NCI-H1930 (cell line): Measurements from ENCODE around the gene SPATA13.
A peak's percentile ranks its signal among the peaks of the same experiment; 100 is the strongest.
"Not testable (repeated sequence)": the region's sequence is repeated elsewhere in the genome, so short reads cannot be mapped to it uniquely, and the experiment has no call there.

Experiments
- DNase-seq, 2 experiments: peaks; one replicate each; lab custom pipeline; 2025; lab: John Stamatoyannopoulos, UW

SPATA13 gene

DNA sequence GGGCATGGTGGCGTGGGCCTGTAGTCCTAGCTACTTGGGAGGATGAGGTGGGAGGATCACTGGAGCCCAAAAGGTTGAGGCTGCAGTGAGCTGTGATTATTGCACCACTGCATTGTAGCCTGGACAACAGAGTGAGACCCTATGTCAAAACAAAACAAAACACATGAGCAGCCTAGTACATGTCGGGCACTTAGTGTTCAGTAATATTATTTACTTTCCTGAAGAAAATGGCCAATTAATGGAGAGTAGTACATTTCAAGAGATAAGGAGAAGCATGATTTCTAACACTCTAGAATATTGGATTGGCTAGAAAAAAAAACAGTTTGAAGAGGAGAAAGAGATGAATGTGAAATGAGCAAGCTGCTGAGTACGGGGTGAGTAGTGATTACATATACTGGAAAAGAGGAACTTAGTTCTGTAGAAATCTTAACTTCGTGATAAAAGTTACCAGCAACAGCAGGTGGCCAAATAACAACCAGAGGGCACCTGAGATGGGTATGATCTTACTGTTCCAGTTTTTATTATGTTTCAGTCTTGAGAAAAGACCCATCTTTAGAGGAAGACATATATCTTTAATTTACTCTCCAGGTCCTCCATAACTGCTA is 36.2 kb downstream of the SPATA13 start:
- no peak for DNase-seq

DNA sequence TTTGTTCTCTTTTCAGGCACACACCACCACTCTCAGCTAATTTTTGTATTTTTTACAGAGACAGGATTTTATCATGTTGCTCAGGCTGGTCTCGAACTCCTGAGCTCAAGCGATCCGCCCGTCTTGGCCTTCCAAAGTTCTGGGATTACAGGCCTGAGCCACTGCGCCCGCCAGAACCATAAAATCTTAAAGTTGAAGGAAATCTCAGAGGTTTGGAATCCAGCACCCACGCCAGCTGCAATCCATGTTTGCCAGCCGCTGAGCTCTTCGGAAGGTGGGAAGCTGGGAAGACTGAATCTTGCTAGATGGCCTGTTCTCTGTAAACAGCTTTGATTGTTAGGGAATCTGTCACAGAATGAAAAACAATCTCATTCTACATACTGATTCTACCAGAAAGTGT is 38.5 kb downstream of the SPATA13 start:
- no peak for DNase-seq

- DNase-seq: no peak
Measured at GRCh38 chr13:24202215-24202614, 41.7 kb downstream of the SPATA13 start.

DNA sequence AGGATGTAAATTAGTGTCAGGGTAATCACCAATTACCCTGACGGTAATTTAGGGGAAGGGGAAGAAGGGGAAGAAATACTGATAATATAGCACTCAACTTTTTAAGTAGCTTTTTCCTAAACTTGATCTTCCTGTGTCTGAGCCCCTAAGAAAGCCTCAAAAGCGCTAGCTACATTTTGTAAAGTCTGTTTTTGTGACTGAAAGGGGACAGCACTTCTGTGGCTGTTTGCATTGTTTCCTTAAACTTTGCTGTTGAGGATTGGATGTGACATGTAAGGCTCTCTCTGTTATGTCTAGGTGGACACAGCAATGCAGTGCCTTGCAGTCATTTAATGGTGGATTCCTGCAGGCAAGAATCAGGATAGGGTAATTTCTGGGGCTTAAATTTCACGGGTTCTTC is 42.8 kb downstream of the SPATA13 start:
- DNase-seq: no peak

GRCh38 chr13:24203811-24204210 is 43.3 kb downstream of the SPATA13 start:
- DNase-seq: peak in 1 of 2 experiments; percentile 20

DNA sequence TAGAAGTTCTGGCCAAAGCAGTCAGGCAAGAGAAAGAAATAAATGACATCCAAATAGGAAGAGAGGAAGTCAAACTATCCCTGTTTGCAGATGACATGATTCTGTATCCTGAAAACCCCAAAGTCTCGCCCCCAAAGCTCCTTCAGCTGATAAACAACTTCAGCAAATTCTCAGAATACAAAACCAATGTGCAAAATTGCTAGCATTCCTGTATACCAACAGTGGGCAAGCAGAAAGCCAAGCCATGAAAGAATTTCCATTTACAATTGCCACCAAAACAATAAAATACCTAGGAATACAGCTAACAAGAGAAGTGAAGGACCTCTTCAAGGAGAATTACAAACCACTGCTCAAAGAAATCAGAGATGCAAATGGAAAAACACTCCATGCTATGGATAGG is 44.6 kb downstream of the SPATA13 start:
- DNase-seq: not testable (repeated sequence)

GRCh38 chr13:24207841-24208667 is 47.5 kb downstream of the SPATA13 start:
- DNase-seq: no peak

DNA sequence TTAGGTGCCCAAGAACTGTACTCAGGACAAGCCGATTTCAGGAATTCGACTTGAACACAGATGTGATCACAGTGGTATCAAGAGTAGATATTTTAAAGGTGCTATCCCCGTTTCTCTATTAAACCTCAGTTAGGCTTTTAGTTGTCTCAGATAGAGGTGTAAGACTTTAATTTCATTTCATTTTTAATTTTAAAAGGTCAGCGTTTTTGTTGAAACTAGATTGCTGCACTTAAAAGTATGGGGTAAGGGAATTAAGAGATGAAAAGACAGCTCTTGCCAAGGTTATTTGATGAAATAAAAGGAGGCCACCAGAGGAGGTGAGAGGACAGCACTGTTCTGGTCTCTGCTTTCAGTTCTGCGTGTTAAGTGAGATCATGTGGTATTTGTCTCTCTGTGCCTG is 48.6 kb downstream of the SPATA13 start:
- DNase-seq: no peak

GRCh38 chr13:24212254-24212653 is 51.7 kb downstream of the SPATA13 start:
- no peak for DNase-seq

DNA sequence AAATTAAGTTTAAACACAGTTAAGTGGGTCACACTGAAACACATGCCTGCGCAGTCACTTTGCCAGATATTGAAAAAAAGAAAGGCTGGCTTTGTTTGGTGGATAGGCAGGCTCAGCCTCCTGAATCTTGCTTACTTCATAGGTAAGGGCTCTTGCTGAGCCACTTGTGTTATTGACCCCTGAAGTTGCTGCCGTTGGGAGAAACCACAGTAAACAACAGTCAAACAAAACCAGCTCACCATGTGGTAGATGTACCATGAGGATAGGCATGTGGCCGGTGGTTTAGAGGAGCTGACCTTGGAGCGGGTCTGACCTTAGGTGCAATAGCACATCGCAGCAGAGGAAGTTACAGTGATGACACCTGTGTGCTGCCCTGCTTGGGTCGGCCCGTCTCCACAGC is 52.2 kb downstream of the SPATA13 start:
- DNase-seq: no peak

DNA sequence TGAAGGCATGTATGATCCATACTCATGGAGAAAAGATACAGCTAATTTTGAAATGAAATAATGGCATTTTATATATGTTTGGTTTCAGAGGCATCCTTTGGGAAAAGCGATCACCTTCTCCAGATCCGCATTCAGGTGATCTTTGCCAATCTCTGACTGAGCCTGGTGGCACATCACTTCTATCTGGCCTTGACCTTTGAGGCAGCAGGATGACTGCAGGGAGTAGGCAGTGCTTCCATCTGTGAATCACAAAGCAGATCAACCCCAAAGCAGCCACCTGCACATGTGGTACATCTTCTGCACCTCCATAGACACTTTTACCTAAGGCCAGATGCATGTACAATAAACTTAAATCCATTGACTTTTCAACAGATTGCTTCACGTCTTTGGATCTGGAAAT is 53.4 kb downstream of the SPATA13 start:
- DNase-seq: no peak

DNA sequence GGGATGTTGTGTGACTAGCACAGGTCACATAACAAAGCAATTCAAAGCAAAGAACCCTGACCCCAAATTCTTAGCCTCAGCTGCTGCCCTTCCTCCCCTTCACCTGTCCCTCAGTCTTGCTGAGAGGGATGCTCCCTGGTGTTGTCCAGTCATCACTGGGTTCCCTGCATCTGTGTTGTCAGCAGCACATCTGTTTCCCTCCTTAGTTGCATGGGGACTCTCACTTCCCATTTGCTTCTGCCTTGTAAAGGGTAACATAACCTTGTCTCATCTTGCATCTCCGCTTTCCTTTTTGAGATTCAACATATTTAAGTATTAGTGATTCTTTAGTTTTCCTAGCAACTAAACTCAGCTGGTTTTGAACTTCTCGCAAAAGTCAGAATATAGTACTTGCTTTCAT is 54.0 kb downstream of the SPATA13 start:
- no peak for DNase-seq

GRCh38 chr13:24215126-24215525 is 54.6 kb downstream of the SPATA13 start:
- no peak for DNase-seq

DNA sequence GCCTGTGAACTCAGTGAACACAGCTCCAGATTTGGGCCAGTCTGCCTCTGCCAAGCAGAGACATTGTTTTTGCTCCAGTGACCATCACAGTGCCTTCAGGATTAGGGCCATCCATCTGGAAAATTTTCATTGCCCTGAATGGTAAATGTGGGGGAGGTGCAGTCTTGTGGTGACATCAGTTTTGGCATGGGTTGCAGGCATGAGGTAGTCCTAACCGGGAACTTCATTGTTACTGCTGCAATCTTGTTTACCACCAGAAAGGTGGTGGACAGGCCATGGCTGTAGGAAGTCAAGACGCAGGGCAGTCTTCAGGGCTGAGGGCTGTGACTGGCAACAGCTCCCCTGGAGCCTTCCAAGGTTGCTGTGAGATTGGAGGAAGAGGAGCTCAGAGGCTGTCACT is 55.2 kb downstream of the SPATA13 start:
- DNase-seq: no peak

DNA sequence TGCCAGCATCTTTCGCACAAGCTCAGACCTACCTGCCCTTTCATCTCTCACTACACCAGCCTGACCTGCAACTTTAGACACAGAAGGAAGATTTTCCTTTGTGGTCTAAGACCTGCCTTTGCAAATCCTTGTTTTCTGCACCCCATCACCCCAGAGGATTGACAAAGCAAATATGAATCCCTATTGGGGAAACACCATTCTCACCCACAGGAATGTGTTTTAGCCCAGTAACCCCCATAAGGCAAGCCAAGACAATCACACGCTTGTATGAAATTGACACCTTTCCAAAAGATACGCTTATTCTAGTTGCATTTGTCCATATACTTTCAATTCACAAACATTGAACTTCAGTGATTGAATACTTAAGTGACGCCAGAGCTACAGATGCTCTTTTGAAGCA is 55.7 kb downstream of the SPATA13 start:
- no peak for DNase-seq

- not testable (repeated sequence) for DNase-seq
Measured at GRCh38 chr13:24216779-24217178, 56.3 kb downstream of the SPATA13 start.

GRCh38 chr13:24217601-24218281 is 57.2 kb downstream of the SPATA13 start:
- no peak for DNase-seq

- DNase-seq: no peak
Measured at GRCh38 chr13:24218338-24218737, 57.8 kb downstream of the SPATA13 start.

DNA sequence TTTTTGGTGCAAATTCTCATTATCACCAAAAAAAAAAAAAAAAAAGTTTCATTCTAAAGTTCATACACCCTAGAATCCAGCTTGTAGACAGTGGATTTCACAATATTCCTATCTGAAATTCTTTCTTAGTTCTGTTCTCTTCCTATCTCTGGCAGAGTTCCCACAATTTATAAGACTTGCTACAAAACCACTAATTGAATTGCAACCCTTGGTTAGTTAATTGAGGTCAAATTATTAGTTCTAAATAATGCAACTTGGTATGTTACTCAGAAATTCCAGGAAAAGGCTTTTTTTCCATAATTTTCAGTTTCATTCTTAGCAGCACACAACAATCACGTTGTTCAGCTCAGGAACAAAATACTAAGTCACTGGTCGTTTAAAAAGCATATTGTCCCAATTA is 58.5 kb downstream of the SPATA13 start:
- no peak for DNase-seq

DNA sequence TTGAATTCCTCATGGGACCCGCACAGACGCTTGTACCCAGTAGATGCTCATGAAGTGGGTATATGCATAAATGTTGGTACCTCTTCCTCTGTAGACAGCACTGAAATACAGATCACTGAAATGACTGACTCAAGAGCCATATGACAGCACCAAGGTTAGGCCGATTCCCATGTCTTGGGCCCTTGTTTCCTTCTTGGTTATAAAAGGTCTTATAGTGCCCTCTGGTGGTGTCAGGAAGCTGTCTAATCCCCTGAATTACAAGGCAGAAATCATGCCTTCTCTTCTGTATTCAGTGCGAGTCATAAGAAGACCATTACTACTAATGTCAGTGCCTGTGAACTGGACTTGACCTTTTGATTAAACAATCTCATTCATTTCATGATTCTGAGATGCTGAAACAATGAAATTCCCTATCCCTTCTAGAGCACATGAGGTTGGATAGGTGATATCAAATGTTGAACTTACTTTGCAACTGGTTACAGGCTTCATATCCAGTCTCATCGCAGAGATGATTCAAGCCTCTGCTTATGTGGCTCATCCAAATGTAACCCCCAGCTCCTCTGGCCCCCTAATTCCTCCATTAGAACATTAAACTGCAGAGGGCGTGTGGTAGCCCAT is 59.7 kb downstream of the SPATA13 start:
- DNase-seq: peak; percentile 53 to 73

GRCh38 chr13:24221007-24221406 is 60.5 kb downstream of the SPATA13 start:
- DNase-seq: no peak

GRCh38 chr13:24222756-24223155 is 62.2 kb downstream of the SPATA13 start:
- no peak for DNase-seq
